GM18520 (cell line): ENCODE data around the gene SLC30A1.
A peak's percentile ranks its signal among the peaks of the same experiment; 100 is the strongest.

Experiments
- ATAC-seq: cut with Tn5 transposase; IDR thresholded peaks from one replicate; pipeline ENCODE4 v1.9.1; 2021; ENCODE audit not compliant: unreplicated experiment

Gene SLC30A1

GRCh38 chr1:211607754-211608473, 29.0 kb upstream of the SLC30A1 start:
- ATAC-seq: no peak

GRCh38 chr1:211606914-211607753, 28.2 kb upstream of the SLC30A1 start:
- ATAC-seq: peak; percentile 87

- ATAC-seq: peak; percentile 83
Measured at GRCh38 chr1:211606332-211606913, 27.5 kb upstream of the SLC30A1 start.

GRCh38 chr1:211605603-211606331, 26.8 kb upstream of the SLC30A1 start:
- ATAC-seq: no peak

GRCh38 chr1:211605034-211605433, 26.1 kb upstream of the SLC30A1 start:
- ATAC-seq: no peak

- ATAC-seq: no peak
Measured at GRCh38 chr1:211604548-211604947, 25.6 kb upstream of the SLC30A1 start.

GRCh38 chr1:211603713-211604112, 24.8 kb upstream of the SLC30A1 start:
- ATAC-seq: no peak

GRCh38 chr1:211603191-211603701, 24.3 kb upstream of the SLC30A1 start:
- ATAC-seq: no peak

GRCh38 chr1:211601982-211602670, 23.2 kb upstream of the SLC30A1 start:
- ATAC-seq: no peak

- no peak for ATAC-seq
Measured at GRCh38 chr1:211601159-211601558, 22.2 kb upstream of the SLC30A1 start.

- ATAC-seq: no peak
Measured at GRCh38 chr1:211599250-211599649, 20.3 kb upstream of the SLC30A1 start.

- ATAC-seq: no peak
Measured at GRCh38 chr1:211598514-211598913, 19.6 kb upstream of the SLC30A1 start.

GRCh38 chr1:211596418-211597181, 17.6 kb upstream of the SLC30A1 start:
- no peak for ATAC-seq

GRCh38 chr1:211595419-211595818, 16.5 kb upstream of the SLC30A1 start:
- ATAC-seq: no peak

GRCh38 chr1:211591980-211592493, 13.1 kb upstream of the SLC30A1 start:
- ATAC-seq: no peak

- ATAC-seq: no peak
Measured at GRCh38 chr1:211589782-211590721, 11.1 kb upstream of the SLC30A1 start.

- ATAC-seq: no peak
Measured at GRCh38 chr1:211588711-211589110, 9.8 kb upstream of the SLC30A1 start.

- no peak for ATAC-seq
Measured at GRCh38 chr1:211587123-211587522, 8.2 kb upstream of the SLC30A1 start.
